DOHH2 (cell line): ENCODE data around the gene ACTMAP.

ENCODE experiments used
- EZH2phosphoT487 ChIP-seq: fragments of 200-600 bp; sonication (generic); IDR thresholded peaks from 2 replicates; pipeline ENCODE4 v1.6.1; 2017; ENCODE audit warnings: borderline replicate concordance, mild to moderate bottlenecking, antibody characterized with exemption, low read length, moderate library complexity, mixed read lengths
- TF ChIP-seq, protein P1 (sequence below): fragments of 200-600 bp; sonication (generic); IDR thresholded peaks from one replicate; pipeline ENCODE4 v1.5.1; 2014; ENCODE audit warnings: antibody characterized with exemption, mild to moderate bottlenecking, low read depth, low read length; ENCODE audit not compliant: poor library complexity, severe bottlenecking

DNA sequence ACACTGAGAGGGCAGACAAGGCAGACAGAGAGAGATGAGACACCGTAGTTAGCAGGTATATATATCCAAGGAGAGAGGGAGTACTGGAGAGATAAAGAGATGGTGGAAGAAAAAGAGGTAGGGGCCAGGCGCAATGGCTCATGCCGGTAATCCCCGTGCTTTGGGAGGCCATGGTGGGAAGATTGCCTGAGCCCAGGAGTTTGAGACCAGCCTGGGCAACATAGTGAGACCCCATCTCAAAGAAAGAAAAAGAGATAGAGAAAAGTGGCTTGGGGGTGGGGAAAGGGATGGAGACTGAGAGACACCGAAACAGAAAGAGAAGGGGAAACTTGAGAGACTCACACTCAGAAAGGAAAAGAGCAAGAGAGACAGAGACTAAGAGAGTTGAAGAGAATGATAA is 30.3 kb upstream of the ACTMAP start:
- TF ChIP-seq, protein P1, sequence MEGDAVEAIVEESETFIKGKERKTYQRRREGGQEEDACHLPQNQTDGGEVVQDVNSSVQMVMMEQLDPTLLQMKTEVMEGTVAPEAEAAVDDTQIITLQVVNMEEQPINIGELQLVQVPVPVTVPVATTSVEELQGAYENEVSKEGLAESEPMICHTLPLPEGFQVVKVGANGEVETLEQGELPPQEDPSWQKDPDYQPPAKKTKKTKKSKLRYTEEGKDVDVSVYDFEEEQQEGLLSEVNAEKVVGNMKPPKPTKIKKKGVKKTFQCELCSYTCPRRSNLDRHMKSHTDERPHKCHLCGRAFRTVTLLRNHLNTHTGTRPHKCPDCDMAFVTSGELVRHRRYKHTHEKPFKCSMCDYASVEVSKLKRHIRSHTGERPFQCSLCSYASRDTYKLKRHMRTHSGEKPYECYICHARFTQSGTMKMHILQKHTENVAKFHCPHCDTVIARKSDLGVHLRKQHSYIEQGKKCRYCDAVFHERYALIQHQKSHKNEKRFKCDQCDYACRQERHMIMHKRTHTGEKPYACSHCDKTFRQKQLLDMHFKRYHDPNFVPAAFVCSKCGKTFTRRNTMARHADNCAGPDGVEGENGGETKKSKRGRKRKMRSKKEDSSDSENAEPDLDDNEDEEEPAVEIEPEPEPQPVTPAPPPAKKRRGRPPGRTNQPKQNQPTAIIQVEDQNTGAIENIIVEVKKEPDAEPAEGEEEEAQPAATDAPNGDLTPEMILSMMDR: no peak
- no peak for TF ChIP-seq EZH2phosphoT487
